Activated T-helper 17 cell treated with anti-CD3 and anti-CD28 coated beads, Interleukin-2, amount 50 U/mL, for 72 hours (primary cell): Measurements from ENCODE around the gene SH2D2A. TPM values are rescaled to one million over a fixed set of nuclear protein-coding genes. Genes with fewer than 3 reads are reported as not detected.

Experiments used
- ATAC-seq: fragments of 150-1000 bp; cut with Tn5 transposase; replicated peaks from 2 replicates; pipeline ENCODE4 v1.10.0; 2021; ENCODE audit warnings: mild to moderate bottlenecking, moderate library complexity
- H3K27ac Mint-ChIP-seq: one replicate; pipeline ENCODE4 v1.8.0; 2022; ENCODE audit warnings: mixed read lengths
- H3K27me3 Mint-ChIP-seq: one replicate; pipeline ENCODE4 v1.8.0; 2022; ENCODE audit warnings: mixed read lengths
- H3K36me3 Mint-ChIP-seq: one replicate; pipeline ENCODE4 v1.8.0; 2022; ENCODE audit warnings: low read depth, mild to moderate bottlenecking, mixed read lengths
- H3K4me1 Mint-ChIP-seq: one replicate; pipeline ENCODE4 v1.8.0; 2022; ENCODE audit warnings: mixed read lengths
- H3K4me3 Mint-ChIP-seq: one replicate; pipeline ENCODE4 v1.8.0; 2022; ENCODE audit warnings: mild to moderate bottlenecking, mixed read lengths
- H3K9me3 Mint-ChIP-seq: one replicate; pipeline ENCODE4 v1.8.0; 2022; ENCODE audit warnings: mixed read lengths
- total RNA-seq, 2 donors: library from RNA; stranded (reverse); gene quantifications; one replicate each; pipeline ENCODE4 v1.2.3, GENCODE V29; 2022

Gene SH2D2A
- total RNA-seq, 2 donors from 2014 or later, result 173 to 257 TPM

DNA sequence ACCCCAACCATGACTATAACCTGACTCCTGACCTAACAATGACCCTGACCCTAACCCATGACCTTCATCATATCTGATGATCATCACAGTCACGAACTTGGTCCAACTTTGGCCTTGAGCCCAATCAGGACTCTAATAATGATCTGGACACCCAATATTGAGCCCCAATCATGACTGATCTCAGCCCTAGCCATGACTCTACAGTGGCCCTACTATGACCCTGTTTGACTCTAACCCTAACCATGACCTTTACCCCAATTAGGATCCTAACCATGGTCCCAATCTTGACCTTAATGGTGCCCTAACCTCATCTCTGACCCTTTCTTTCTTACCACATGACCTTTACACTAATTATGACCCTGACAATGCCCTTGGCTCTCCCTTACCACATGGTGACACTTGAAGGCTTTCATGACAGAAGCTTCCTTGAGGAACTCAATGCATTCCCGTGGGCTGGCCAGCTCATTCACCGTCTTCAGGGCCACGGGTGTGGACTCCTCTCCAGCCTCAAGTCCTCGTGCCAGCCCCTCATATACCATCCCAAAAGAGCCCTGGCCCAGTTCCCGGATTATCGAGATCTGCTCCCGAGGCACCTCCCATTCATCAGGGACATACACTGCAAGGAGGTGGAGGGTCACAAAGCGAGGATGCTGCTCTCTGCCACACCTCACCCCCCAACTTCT, 26.1 kb upstream of the SH2D2A start:
- H3K4me3 Mint-ChIP-seq, result no peak overlapping the region
- no peak overlapping the region for H3K27ac Mint-ChIP-seq
- H3K4me1 Mint-ChIP-seq, result peaks cover 3% of the 10 kb centered on the region
- H3K9me3 Mint-ChIP-seq, result no peaks in the 10 kb centered on the region
- peaks cover 26% of the 10 kb centered on the region for H3K27me3 Mint-ChIP-seq
- ATAC-seq, result no peak
- H3K36me3 Mint-ChIP-seq, result no peaks in the 10 kb centered on the region

GRCh38 chr1:156841295-156841855, 24.7 kb upstream of the SH2D2A start:
- no peak overlapping the region for H3K27ac Mint-ChIP-seq
- ATAC-seq, result no peak
- no peak overlapping the region for H3K4me3 Mint-ChIP-seq
- H3K4me1 Mint-ChIP-seq, result peaks cover 5% of the 10 kb centered on the region
- H3K27me3 Mint-ChIP-seq, result peaks cover 23% of the 10 kb centered on the region
- H3K36me3 Mint-ChIP-seq, result no peaks in the 10 kb centered on the region
- H3K9me3 Mint-ChIP-seq, result no peaks in the 10 kb centered on the region

DNA sequence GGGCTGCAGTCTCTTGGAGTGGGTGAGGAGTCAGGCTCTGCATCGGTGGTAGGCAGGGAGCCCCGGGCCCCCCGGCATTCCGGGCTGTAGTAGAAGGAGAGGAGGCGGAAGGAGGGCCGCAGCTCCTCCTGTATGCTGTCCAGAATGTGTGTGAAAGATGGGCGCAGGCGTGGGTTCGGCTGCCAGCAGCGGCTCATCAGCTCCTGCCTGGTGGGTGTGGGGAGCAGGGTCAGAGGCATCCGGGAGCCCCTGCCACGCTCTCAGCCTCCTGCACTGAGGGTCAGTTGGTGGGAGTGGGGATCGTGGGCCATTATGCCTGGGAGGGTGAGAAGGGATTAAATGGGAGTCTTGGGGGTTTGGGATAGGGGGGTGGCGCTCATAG, 24.2 kb upstream of the SH2D2A start:
- peaks cover 10% of the 10 kb centered on the region for H3K4me1 Mint-ChIP-seq
- peaks cover 23% of the 10 kb centered on the region for H3K27me3 Mint-ChIP-seq
- no peaks in the 10 kb centered on the region for H3K9me3 Mint-ChIP-seq
- no peak for ATAC-seq
- H3K27ac Mint-ChIP-seq, result peak overlapping the region; percentile 47
- H3K36me3 Mint-ChIP-seq, result no peaks in the 10 kb centered on the region
- H3K4me3 Mint-ChIP-seq, result no peak overlapping the region

DNA sequence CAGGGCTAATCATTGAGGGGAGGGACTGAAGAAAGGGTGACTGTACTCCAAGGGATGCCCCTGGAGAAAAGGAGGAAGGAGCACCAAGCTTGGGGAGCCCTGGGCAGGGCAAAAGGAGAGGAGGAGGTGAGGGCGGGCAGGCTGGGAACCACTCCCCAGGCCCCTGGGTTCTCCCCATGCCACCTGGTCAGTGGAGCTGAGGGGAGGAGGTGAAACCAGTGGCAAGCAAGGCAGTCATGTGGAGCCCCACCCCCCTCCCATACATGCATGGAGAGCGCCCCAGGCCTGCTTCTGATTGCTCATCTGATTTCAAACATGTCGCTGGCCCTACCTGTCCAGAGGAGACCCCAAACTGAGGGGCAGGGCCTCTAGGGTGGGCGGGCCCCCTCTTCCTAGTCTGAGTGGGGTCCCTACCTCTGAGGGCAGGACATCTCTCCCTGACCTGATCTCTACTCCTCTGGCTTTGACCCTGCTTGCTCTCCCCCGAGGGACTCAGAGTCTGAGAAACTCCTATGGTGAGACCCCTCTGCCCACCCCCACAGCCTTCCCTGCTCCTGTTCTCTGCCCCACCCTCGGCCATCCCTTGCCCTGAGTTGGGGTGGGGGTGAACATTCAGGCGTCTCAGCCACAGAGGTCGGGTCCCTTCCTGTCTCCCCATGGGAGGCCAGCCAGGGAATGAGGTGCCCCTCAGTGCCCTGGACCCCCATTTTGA, 23.7 kb upstream of the SH2D2A start:
- Mint-ChIP-seq H3K4me3 (no peak overlapping the region), H3K27me3 (peaks cover 23% of the 10 kb centered on the region), H3K9me3 (no peaks in the 10 kb centered on the region), H3K36me3 (no peaks in the 10 kb centered on the region), H3K27ac (peak overlapping the region; percentile 47), H3K4me1 (peaks cover 14% of the 10 kb centered on the region)
- ATAC-seq, result no peak

DNA sequence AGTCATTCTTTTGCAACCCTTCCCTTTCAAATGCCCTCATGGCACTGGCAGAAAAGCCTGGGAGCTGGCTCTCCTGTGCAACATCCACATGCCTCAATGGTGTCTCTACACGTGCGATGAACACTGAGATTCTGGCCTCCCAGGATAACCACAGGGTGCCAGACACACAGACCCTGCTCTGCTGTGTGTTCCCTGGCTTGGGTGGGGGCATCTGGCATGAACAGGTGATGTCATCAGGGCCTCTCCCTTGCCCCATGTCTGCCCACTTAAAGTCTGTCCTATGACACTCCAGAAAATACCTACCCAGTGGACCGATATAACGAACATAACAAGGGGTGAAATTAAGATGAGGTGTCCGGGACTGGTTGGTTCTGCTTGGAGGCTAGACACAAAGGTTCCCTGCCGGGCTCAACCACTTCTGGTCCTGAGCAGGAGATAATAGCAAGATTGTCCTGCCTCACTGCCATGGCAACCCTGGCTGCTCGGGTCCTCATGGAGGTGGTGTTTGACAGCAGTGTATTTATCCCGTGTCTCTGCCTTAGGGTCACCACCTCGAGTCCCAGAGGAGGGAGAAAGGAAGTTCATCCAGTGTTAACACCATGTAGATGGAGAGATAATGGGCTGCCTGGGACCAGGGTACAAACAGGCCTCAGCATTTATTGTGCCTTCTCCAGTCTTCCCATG, 22.9 kb upstream of the SH2D2A start:
- Mint-ChIP-seq H3K9me3 (no peaks in the 10 kb centered on the region), H3K27me3 (peaks cover 23% of the 10 kb centered on the region), H3K27ac (no peak overlapping the region), H3K4me1 (peaks cover 17% of the 10 kb centered on the region), H3K4me3 (no peak overlapping the region), H3K36me3 (no peaks in the 10 kb centered on the region)
- no peak for ATAC-seq

DNA sequence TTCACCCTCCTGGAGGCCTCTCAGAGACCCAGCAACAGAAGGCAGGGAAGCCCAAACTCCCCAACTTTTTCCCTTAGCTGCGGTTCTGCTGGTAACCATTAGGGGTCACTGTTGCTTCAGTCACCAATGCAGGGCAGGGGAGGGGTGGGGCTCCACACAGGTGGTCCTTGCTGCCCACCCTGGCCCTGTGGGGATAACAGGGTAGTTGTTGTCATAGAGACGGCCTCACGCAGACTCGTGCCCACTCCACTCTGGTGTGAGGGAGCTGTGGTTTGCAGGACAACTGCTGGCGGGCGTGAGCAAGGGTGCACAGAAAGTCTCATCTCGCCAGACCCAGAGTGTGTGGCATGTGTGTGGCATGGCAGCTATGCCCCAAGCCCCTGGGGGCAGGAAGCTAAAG, 22.3 kb upstream of the SH2D2A start:
- no peaks in the 10 kb centered on the region for H3K36me3 Mint-ChIP-seq
- peaks cover 23% of the 10 kb centered on the region for H3K4me1 Mint-ChIP-seq
- H3K4me3 Mint-ChIP-seq, result no peak overlapping the region

DNA sequence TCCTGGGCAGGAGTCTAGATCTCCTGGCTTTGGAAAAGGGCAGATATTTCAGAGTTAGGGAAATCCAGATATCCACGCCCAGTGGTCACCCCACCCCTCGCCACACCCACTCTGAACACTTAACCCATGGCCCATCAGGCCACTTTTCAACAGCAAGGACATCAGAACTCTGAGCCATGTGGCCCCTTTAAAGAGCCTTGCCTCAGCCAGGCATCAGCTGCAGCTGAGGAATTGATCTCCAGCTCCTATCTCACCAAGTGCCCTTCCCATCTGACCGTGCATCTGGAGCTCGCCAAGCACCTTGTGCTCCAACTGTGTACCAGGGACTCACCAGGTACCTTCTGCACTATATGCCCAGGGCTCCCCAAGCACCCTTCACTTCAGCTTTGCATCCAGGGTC, 20.2 kb upstream of the SH2D2A start:
- Mint-ChIP-seq H3K27ac (no peak overlapping the region), H3K4me1 (peaks cover 25% of the 10 kb centered on the region), H3K9me3 (no peaks in the 10 kb centered on the region), H3K36me3 (no peaks in the 10 kb centered on the region), H3K27me3 (peaks cover 11% of the 10 kb centered on the region), H3K4me3 (peak overlapping the region; percentile 40)
- no peak for ATAC-seq

More for the DNA sequence above, 22.3 kb upstream of the SH2D2A start:
- peak overlapping the region; percentile 49 for H3K27ac Mint-ChIP-seq
- H3K27me3 Mint-ChIP-seq, result peaks cover 20% of the 10 kb centered on the region
- peak; percentile 22 for ATAC-seq
- no peaks in the 10 kb centered on the region for H3K9me3 Mint-ChIP-seq

GRCh38 chr1:156836041-156836654, 19.5 kb upstream of the SH2D2A start:
- Mint-ChIP-seq H3K27ac (peak overlapping the region; percentile 82), H3K27me3 (peaks cover 12% of the 10 kb centered on the region), H3K4me1 (peaks cover 27% of the 10 kb centered on the region), H3K9me3 (no peaks in the 10 kb centered on the region), H3K36me3 (no peaks in the 10 kb centered on the region), H3K4me3 (peak overlapping the region; percentile 40)
- ATAC-seq, result peak; percentile 85

GRCh38 chr1:156834322-156834721, 17.7 kb upstream of the SH2D2A start:
- peaks cover 30% of the 10 kb centered on the region for H3K4me1 Mint-ChIP-seq
- peaks cover 7% of the 10 kb centered on the region for H3K27me3 Mint-ChIP-seq
- H3K4me3 Mint-ChIP-seq, result no peak overlapping the region
- H3K27ac Mint-ChIP-seq, result peak overlapping the region; percentile 40
- peak; percentile 28 for ATAC-seq
- no peaks in the 10 kb centered on the region for H3K9me3 Mint-ChIP-seq
- H3K36me3 Mint-ChIP-seq, result no peaks in the 10 kb centered on the region

- Mint-ChIP-seq H3K27me3 (peaks cover 11% of the 10 kb centered on the region), H3K27ac (peak overlapping the region; percentile 40)
Measured at GRCh38 chr1:156833603-156834002, 17.0 kb upstream of the SH2D2A start.

DNA sequence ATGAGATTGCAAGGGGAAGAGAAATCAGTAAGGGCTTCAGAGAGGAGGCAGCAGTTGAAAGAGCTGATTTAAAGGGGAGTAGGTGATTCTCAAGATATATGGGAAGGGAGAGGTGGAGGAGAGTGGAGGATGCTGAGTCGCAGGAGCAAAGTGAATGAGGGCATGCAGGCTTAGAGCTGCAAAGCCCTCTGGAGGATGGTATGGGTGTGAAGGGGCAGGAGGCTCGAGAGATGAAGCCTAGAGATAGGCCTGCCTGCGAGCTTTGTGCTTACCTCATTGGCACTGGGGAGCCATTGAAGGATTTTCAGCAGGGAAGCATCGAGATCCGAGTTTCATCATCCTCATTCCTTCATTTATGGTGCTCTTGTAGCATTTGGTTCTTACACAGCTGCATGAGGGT, 15.8 kb upstream of the SH2D2A start:
- Mint-ChIP-seq H3K4me3 (no peak overlapping the region), H3K9me3 (no peaks in the 10 kb centered on the region), H3K27me3 (peaks cover 11% of the 10 kb centered on the region), H3K4me1 (peaks cover 26% of the 10 kb centered on the region), H3K27ac (peak overlapping the region; percentile 6), H3K36me3 (no peaks in the 10 kb centered on the region)
- no peak for ATAC-seq

More at GRCh38 chr1:156833603-156834002, 17.0 kb upstream of the SH2D2A start:
- peaks cover 27% of the 10 kb centered on the region for H3K4me1 Mint-ChIP-seq
- no peaks in the 10 kb centered on the region for H3K36me3 Mint-ChIP-seq
- no peaks in the 10 kb centered on the region for H3K9me3 Mint-ChIP-seq
- no peak overlapping the region for H3K4me3 Mint-ChIP-seq
- ATAC-seq, result peak; percentile 7

- Mint-ChIP-seq H3K27me3 (peaks cover 11% of the 10 kb centered on the region), H3K27ac (peak overlapping the region; percentile 87), H3K4me3 (peak overlapping the region; percentile 46), H3K4me1 (peaks cover 4% of the 10 kb centered on the region), H3K36me3 (no peaks in the 10 kb centered on the region), H3K9me3 (no peaks in the 10 kb centered on the region)
- ATAC-seq, result peak; percentile 64
Measured at GRCh38 chr1:156828400-156829124, 11.9 kb upstream of the SH2D2A start.

- H3K36me3 Mint-ChIP-seq, result no peaks in the 10 kb centered on the region
- no peaks in the 10 kb centered on the region for H3K9me3 Mint-ChIP-seq
- H3K27me3 Mint-ChIP-seq, result peaks cover 8% of the 10 kb centered on the region
- H3K27ac Mint-ChIP-seq, result no peak overlapping the region
- ATAC-seq, result no peak
- H3K4me1 Mint-ChIP-seq, result peaks cover 19% of the 10 kb centered on the region
- no peak overlapping the region for H3K4me3 Mint-ChIP-seq
Measured at GRCh38 chr1:156826630-156827029, 10.0 kb upstream of the SH2D2A start.
